CD4-positive, alpha-beta T cell treated with Interferon alpha-2 for 1 hour (primary cell): ENCODE measurements around the gene HVCN1.
A peak's percentile ranks its signal among the peaks of the same experiment; 100 is the strongest.

Experiments used
- DNase-seq, 2 donors: peaks; one replicate each; pipeline ENCODE4 v3.0.0-alpha.2; 2020 to 2022

HVCN1 gene

DNA sequence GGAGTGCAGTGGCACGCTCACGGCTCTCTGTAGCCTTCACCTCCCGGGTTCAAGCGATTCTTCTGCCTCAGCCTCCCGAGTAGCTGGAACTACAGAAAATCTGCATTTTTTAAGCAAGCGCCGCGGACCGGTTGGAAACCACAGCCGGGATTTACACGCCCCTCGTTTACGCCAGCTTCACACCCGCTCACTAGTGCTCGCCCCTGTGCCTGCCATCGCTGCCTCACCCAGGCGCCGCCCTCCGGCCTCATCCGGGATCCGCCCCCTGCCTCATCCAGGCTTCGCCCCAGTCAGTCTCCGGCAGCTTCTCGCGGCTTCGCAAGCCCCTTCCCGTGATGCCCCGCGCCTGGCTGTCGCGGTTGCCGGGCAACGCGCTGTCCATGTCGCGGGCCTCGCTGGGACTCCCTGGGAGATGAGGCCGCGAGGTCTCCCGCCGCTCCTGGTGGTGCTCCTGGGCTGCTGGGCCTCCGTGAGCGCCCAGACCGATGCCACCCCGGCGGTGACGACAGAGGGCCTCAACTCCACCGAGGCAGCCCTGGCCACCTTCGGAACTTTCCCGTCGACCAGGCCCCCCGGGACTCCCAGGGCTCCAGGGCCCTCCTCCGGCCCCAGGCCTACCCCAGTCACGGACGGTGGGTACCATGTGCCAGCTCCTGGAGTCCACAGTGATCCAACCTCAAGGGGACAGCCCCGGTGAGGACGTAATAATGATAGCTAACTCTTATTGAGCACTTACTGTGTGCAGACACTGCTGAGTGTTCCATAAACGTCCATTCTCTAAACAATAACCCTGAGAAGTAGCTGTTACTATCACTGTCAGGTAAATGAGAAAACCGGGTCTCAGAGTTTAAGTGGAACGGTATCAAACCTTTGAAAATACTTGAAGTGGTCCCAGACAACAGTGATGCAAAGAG, 74.9 kb downstream of the HVCN1 start, which contains the start of gene TCTN1:
TCTN1 (plus strand) TSS at position 359 of the 914 bp plus-strand sequence; CDS start at position 413, 54 bp downstream.
- peak; percentile 95 to 96 for DNase-seq

DNA sequence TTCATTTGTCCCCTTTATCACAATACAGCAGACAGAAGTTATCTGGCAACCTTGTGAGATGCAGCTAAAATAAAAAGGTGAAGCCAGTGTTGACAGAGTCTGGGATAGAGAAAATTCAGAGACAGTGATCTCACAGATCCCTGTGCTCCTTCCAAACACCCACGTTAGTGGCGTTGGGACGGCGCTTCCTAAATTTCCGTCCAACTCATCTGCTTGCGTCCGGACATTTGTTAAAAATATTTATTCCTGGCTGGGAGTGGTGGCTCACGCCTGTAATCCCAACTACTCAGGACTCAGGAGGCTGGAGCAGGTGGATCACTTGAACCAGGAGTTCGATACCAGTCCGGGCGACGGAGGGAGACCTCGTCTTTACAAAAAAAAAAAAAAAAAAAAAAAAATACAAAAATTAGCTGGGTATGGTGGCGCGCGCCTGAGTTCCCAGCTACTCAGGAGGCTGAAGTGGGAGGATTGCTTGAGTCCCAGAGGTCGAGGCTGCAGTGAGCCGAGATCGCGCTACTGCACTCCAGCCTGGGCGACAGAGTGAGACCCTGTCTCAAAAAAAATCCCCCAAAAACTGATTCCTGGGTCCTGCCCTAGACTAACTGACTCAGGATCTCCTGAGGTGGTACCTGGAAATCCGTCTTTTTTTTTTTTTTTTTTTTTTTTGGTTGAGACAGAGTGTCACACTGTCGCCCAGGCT, 75.7 kb downstream of the HVCN1 start:
- no peak for DNase-seq

DNA sequence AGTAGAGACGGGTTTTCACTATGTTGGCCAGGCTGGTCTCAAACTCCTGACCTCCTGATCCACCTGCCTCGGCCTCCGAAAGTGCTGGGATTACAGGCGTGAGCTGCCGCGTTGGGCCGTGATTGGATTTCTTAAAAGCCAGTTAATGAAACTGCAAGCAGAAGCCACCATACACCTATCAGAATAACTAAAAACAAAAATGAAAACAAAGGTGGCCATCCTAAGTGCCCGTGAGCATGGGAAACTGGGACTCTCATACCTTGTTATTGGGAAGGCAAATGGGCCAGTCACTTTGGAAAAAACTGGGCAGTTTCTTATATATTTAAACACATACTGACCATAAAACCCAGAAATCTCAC, 82.7 kb downstream of the HVCN1 start:
- DNase-seq: no peak

DNA sequence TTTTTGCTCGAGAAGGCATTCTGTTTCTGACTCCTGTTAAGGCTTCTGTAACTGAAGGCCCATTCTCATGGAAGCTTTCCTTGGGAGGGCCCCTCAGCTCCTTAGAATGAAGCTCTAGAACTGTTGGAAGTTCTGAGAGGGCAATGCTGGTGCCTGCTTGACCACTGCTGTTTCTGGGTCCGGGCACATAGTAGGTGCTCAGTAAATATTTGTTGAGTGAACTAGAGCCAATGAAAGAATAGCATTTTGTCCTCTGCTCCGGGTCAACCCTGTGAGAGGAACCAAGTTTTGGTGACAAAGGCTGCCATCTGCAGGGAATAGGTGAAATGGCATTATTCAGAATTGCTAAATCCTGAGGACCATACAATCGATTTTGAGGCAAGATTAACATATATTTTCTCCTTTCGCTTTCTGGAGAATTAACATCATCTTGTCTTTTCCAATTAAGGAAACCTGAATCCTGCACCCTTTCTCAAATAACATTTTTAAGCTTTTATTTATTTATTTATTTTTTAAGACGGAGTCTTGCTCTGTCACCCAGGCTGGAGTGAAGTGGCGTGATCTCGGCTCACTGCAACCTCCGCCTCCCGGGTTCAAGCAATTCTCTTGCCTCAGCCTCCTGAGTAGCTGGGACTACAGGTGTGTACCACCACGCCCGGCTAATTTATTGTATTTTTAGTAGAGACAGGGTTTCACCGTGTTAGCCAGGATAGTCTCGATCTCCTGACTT, 86.7 kb downstream of the HVCN1 start:
- peak; percentile 64 to 79 for DNase-seq

DNA sequence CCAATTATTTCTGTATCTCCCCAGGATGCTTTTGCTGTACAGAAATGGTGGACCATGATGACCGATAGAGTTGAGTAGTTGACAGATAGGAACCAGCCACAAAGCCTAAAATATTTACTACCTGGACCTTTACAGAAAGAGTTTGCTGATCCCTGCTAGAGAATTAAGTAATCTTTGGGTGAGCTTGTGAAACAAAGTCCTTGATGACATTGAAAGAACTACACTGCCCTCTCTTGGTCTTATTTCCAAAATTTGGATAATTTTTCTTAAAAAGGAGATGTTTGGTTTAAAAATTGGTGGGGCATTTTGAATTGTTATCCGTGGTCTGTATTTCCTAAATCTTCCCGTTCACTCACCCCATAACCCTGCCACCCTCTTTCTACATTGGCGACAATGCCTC, 88.7 kb downstream of the HVCN1 start:
- peak in 1 of 2 donors; percentile 75 for DNase-seq

DNA sequence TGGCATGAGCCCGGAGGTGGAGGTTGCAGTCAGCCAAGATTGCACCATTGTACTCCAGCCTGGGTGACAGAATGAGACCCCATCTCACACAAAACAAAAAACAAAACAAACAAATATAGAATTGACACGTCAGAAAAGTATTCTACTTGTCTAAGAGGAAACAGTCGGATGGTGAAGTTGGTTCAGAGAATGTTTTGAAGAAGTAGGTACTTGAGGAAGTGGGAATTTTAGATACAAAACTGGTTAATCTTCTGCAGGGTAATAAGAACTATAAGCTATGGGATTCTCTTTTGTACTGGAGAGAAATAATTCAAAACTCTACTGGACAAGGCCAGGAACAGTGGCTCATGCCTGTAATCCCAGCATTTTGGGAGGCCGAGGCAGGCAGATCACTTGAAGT, 89.6 kb downstream of the HVCN1 start:
- DNase-seq: no peak
